NB4 (cell line): ENCODE measurements around the gene IRF9.

Experiments
- DNase-seq: peaks from one replicate; pipeline ENCODE4 v3.0.0; 2010; ENCODE audit warnings: low read depth
- H3K4me3 ChIP-seq: one replicate; pipeline ENCODE4 v1.5.1; 2011; ENCODE audit warnings: mild to moderate bottlenecking, low read depth, low read length, moderate library complexity
- MYC ChIP-seq: IDR thresholded peaks from 2 replicates; pipeline ENCODE4 v1.6.1; 2011; ENCODE audit warnings: low read depth, low read length
- POLR2A ChIP-seq: IDR thresholded peaks from 2 replicates; pipeline ENCODE4 v1.6.1; 2011; ENCODE audit warnings: mild to moderate bottlenecking; ENCODE audit not compliant: insufficient read length; ENCODE audit errors: extremely low read depth
- TF ChIP-seq, protein P1 (sequence below): IDR thresholded peaks from one replicate; pipeline ENCODE4 v1.5.1; 2012; ENCODE audit warnings: low read depth, low read length
- TF ChIP-seq, protein P2 (sequence below): IDR thresholded peaks from 2 replicates; pipeline ENCODE4 v1.6.1; 2011; ENCODE audit warnings: low read depth, low read length

IRF9 gene

DNA sequence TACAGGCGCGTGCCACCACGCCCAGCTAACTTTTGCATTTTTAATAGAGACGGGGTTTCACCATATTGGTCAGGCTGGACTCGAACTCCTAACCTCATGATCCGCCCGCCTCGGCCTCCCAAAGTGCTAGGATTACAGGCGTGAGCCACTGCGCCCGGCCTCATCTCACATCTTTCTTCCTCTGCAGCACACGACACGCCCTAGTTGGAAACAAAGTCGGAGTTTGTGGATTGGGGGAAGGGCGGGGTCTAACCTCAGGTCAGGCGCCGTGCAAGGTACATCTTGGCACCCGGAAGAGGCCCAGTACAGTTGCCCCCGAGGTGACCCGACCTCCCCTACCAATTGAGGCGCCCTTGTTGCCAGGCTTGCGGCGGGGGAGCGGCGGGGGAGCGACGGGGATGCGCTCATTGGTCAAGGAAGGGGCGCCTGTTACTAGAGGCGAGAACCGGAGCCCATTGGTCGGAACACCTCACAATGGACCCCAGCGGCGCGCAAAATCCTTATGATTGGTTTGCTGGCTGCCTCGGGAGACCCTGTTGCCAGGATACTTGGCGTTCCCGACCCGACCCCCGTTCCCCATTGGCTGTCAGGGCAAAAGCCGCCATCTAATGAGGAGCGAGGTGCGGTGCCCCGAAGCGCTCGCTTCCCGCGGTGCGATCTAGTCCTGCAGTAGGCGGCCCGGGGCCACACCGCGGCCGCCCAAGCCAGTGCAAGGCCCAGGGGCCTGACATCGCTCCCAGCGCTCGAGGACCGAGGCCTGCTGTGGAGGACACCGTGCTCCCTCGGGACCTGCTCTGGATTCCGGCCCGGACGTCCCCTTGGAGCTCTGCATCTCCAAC, 10.6 kb downstream of the IRF9 start, which contains the start of gene REC8:
TSS of gene REC8 (plus strand) at position 659 of the 839 bp plus-strand sequence. CDS start 473 bp downstream, outside the sequence.
- no peak within 1 kb of the TSS for H3K4me3 ChIP-seq
- no peak for DNase-seq
- TF ChIP-seq, protein P1, sequence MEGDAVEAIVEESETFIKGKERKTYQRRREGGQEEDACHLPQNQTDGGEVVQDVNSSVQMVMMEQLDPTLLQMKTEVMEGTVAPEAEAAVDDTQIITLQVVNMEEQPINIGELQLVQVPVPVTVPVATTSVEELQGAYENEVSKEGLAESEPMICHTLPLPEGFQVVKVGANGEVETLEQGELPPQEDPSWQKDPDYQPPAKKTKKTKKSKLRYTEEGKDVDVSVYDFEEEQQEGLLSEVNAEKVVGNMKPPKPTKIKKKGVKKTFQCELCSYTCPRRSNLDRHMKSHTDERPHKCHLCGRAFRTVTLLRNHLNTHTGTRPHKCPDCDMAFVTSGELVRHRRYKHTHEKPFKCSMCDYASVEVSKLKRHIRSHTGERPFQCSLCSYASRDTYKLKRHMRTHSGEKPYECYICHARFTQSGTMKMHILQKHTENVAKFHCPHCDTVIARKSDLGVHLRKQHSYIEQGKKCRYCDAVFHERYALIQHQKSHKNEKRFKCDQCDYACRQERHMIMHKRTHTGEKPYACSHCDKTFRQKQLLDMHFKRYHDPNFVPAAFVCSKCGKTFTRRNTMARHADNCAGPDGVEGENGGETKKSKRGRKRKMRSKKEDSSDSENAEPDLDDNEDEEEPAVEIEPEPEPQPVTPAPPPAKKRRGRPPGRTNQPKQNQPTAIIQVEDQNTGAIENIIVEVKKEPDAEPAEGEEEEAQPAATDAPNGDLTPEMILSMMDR: no peak
- TF ChIP-seq POLR2A: no peak
- no peak for TF ChIP-seq MYC
- TF ChIP-seq, protein P2, sequence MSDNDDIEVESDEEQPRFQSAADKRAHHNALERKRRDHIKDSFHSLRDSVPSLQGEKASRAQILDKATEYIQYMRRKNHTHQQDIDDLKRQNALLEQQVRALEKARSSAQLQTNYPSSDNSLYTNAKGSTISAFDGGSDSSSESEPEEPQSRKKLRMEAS: no peak

DNA sequence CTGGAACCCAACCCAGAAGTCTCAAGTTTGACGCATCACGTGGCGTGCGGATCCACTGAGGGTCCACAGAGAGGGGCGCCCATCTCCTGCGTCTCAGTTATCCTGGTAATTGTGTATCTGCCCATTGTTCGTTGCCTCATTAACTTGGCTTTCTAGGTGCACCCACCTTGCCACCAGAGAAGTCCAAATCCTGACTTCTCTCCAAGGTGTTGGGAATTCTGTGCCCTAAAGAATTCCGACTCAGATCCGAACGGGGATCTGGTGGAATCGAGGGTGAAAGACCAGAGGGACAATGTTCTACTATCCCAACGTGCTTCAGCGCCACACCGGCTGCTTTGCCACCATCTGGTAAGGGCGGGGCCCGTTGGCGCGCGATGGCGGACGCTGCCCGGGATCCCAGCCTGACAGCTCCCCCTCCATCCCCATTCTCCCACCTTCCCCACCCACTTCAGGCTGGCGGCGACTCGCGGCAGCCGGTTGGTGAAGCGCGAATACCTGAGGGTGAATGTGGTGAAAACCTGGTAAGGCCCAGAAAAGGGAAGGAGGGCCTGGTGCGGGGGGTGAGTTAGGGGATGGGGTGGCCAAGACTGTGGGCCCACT, 11.3 kb downstream of the IRF9 start:
- no peak for DNase-seq
- H3K4me3 ChIP-seq: no peak overlapping the region
- TF ChIP-seq, protein P2: no peak
- TF ChIP-seq POLR2A (no peak), MYC (no peak)
- TF ChIP-seq, protein P1: no peak

DNA sequence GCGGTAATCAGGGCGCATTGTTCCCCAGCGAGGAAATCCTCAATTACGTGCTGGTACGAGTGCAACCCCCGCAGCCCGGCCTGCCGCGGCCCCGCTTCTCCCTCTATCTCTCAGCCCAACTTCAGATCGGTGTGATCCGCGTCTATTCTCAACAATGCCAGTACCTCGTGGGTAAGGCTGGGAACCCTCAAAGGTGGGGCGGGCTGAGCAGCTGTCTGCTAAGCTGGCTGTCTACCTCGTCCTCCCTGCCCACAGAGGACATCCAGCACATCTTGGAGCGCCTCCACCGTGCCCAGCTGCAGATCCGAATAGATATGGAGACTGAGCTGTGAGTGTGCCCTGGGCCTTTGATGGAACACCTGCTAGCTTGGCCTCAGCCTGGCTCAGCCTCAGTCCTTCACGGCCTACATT, 11.8 kb downstream of the IRF9 start:
- TF ChIP-seq MYC: no peak
- TF ChIP-seq POLR2A: no peak
- TF ChIP-seq, protein P2: no peak
- TF ChIP-seq, protein P1: no peak
- H3K4me3 ChIP-seq: no peak overlapping the region
- DNase-seq: no peak

DNA sequence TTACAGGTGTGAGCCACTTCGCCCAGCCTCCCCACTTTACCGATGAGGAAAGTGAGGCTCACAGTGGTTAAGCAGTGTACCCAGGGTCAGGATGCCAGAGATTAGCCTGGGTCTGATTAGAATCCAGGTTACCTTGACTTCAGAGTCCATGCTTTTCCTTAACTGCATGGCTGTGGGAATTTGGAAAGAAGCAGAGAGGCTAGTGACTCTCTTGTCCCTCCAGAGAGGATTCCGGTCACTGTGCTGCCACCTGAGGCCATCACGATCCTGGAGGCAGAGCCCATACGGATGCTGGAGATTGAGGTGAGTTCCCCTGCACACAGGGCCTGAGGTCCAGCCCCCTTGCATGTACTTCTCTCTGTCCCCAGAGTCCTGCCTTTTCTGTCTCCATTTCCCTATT, 15.5 kb downstream of the IRF9 start:
- no peak for DNase-seq
- TF ChIP-seq MYC (no peak), POLR2A (no peak)
- TF ChIP-seq, protein P1: no peak
- TF ChIP-seq, protein P2: no peak
- no peak overlapping the region for H3K4me3 ChIP-seq

DNA sequence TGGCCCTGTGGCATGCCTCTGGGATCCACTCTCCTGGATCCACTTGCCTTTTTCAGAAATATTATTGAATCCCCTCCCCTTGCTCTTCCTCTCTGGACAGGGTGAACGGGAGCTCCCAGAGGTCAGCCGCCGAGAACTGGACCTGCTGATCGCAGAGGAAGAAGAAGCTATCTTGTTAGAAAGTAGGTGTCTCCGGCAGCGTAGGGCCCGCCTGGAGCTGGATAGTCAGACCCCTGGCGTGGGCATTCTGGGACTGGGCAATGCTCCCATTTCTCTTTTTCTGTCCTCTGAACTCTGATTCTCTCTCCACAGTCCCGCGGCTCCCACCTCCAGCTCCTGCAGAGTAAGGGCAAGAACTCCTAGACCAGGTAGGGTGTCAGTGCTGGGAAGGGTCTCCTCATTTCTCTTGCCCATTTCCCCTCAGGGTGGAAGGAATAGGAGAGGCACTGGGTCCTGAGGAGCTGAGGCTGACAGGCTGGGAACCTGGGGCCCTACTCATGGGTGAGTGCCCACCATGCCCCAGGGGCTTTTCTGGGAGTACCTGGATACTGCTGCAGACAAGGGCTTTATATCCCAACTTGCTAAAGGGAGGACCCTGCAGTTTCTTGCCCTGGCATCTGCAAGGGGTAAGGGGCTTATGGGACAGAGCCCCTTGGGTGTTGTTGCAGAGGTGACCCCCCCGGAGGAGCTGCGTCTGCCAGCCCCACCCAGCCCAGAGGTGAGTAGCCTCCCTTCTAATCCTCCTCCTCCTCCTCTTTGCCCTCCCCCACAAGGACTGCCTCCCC, 16.2 kb downstream of the IRF9 start:
- H3K4me3 ChIP-seq: no peak overlapping the region
- TF ChIP-seq MYC: no peak
- TF ChIP-seq, protein P2: no peak
- no peak for TF ChIP-seq POLR2A
- no peak for DNase-seq
